ENCODE measurements around the gene RHBDD1.
A peak's percentile ranks its signal among the peaks of the same experiment; 100 is the strongest.

Gene RHBDD1

GRCh38 chr2:226993171-226993570 is 157.3 kb downstream of the RHBDD1 start:
- no peak for TF ChIP-seq CTCF (IDR thresholded peaks at IDR 0.05)

GRCh38 chr2:226994775-226995174 is 158.9 kb downstream of the RHBDD1 start:
- Histone ChIP-seq H3K4me3 (ENCODE audit: low read depth, low read length) (no peak overlapping the region), H3K9me3 (ENCODE audit: control insufficient read depth, low read length) (no peaks in the 10 kb centered on the region), H3K4me2 (ENCODE audit: low read length) (no peak overlapping the region), H3K27ac (no peak overlapping the region), H3K36me3 (ENCODE audit: control insufficient read depth, insufficient read depth, low read length) (no peaks in the 10 kb centered on the region), H3K79me2 (no peaks in the 10 kb centered on the region), H3K4me1 (peaks cover 22% of the 10 kb centered on the region), H2AFZ (no peak overlapping the region), H3K27me3 (ENCODE audit: control insufficient read depth, insufficient read depth, low read length) (no peaks in the 10 kb centered on the region), H3K9ac (no peak overlapping the region)
- peak; percentile 25 for TF ChIP-seq CTCF (IDR thresholded peaks at IDR 0.05)

More at GRCh38 chr2:226993171-226993570, 157.3 kb downstream of the RHBDD1 start:
- peaks cover 15% of the 10 kb centered on the region for H3K4me1 ChIP-seq
- no peak overlapping the region for H3K4me3 ChIP-seq (ENCODE audit: low read depth, low read length)
- H2AFZ ChIP-seq: no peak overlapping the region
- no peaks in the 10 kb centered on the region for H3K79me2 ChIP-seq
- no peaks in the 10 kb centered on the region for H3K9me3 ChIP-seq (ENCODE audit: control insufficient read depth, low read length)
- H3K4me2 ChIP-seq (ENCODE audit: low read length): no peak overlapping the region
- H3K36me3 ChIP-seq (ENCODE audit: control insufficient read depth, insufficient read depth, low read length): no peaks in the 10 kb centered on the region
- H3K9ac ChIP-seq: no peak overlapping the region
- H3K27me3 ChIP-seq (ENCODE audit: control insufficient read depth, insufficient read depth, low read length): no peaks in the 10 kb centered on the region
- H3K27ac ChIP-seq: no peak overlapping the region

- H3K27ac ChIP-seq: peak overlapping the region; percentile 52
- H3K79me2 ChIP-seq: no peaks in the 10 kb centered on the region
- peak overlapping the region; percentile 21 for H3K4me2 ChIP-seq (ENCODE audit: low read length)
- peak overlapping the region; percentile 61 for H2AFZ ChIP-seq
- H3K36me3 ChIP-seq (ENCODE audit: control insufficient read depth, insufficient read depth, low read length): no peaks in the 10 kb centered on the region
- no peak overlapping the region for H3K9ac ChIP-seq
- TF ChIP-seq CTCF (IDR thresholded peaks at IDR 0.05): no peak
- no peaks in the 10 kb centered on the region for H3K9me3 ChIP-seq (ENCODE audit: control insufficient read depth, low read length)
- H3K27me3 ChIP-seq (ENCODE audit: control insufficient read depth, insufficient read depth, low read length): no peaks in the 10 kb centered on the region
- no peak overlapping the region for H3K4me3 ChIP-seq (ENCODE audit: low read depth, low read length)
- H3K4me1 ChIP-seq: peaks cover 25% of the 10 kb centered on the region
Measured at GRCh38 chr2:226995625-226996041, 159.8 kb downstream of the RHBDD1 start.

GRCh38 chr2:226999661-227000060 is 163.8 kb downstream of the RHBDD1 start:
- Histone ChIP-seq H3K4me2 (ENCODE audit: low read length) (no peak overlapping the region), H3K79me2 (no peaks in the 10 kb centered on the region), H3K4me1 (peaks cover 25% of the 10 kb centered on the region), H2AFZ (no peak overlapping the region), H3K36me3 (ENCODE audit: control insufficient read depth, insufficient read depth, low read length) (no peaks in the 10 kb centered on the region), H3K4me3 (ENCODE audit: low read depth, low read length) (no peak overlapping the region), H3K9me3 (ENCODE audit: control insufficient read depth, low read length) (no peaks in the 10 kb centered on the region), H3K27me3 (ENCODE audit: control insufficient read depth, insufficient read depth, low read length) (no peaks in the 10 kb centered on the region), H3K27ac (no peak overlapping the region), H3K9ac (no peak overlapping the region)
- no peak for TF ChIP-seq CTCF (IDR thresholded peaks at IDR 0.05)

GRCh38 chr2:227000123-227000522 is 164.3 kb downstream of the RHBDD1 start:
- no peaks in the 10 kb centered on the region for H3K27me3 ChIP-seq (ENCODE audit: control insufficient read depth, insufficient read depth, low read length)
- peaks cover 20% of the 10 kb centered on the region for H3K4me1 ChIP-seq
- H3K4me3 ChIP-seq (ENCODE audit: low read depth, low read length): no peak overlapping the region
- H2AFZ ChIP-seq: no peak overlapping the region
- H3K36me3 ChIP-seq (ENCODE audit: control insufficient read depth, insufficient read depth, low read length): no peaks in the 10 kb centered on the region
- H3K9ac ChIP-seq: no peak overlapping the region
- no peaks in the 10 kb centered on the region for H3K9me3 ChIP-seq (ENCODE audit: control insufficient read depth, low read length)
- no peaks in the 10 kb centered on the region for H3K79me2 ChIP-seq
- no peak for TF ChIP-seq CTCF (IDR thresholded peaks at IDR 0.05)
- no peak overlapping the region for H3K4me2 ChIP-seq (ENCODE audit: low read length)
- no peak overlapping the region for H3K27ac ChIP-seq
